Measurements from ENCODE around the gene PTGIR.
A peak's percentile ranks its signal among the peaks of the same experiment; 100 is the strongest.

PTGIR gene

DNA sequence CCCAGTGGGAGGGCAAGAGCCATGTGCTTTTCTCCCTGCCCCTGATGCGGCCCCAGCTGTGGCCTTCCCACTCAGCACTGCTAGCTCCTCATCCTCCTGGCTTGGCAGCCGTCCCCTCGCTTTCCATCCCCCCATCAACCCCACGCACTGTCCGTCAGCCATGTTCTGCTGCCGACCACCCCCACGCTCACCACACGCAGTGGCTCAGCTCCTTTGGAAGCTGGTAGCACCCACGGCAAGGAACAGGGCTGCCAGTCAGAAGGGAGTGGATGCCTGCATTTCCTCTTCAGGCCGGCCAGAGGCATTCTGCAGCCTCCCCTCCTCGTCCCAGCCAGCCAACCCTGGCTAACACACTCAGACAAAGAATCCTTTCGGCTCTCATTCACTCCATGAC lies 17.4 kb downstream of the PTGIR start:
- peaks cover 20% of the 10 kb centered on the region for H3K4me1 Mint-ChIP-seq
- TF ChIP-seq, protein P1, sequence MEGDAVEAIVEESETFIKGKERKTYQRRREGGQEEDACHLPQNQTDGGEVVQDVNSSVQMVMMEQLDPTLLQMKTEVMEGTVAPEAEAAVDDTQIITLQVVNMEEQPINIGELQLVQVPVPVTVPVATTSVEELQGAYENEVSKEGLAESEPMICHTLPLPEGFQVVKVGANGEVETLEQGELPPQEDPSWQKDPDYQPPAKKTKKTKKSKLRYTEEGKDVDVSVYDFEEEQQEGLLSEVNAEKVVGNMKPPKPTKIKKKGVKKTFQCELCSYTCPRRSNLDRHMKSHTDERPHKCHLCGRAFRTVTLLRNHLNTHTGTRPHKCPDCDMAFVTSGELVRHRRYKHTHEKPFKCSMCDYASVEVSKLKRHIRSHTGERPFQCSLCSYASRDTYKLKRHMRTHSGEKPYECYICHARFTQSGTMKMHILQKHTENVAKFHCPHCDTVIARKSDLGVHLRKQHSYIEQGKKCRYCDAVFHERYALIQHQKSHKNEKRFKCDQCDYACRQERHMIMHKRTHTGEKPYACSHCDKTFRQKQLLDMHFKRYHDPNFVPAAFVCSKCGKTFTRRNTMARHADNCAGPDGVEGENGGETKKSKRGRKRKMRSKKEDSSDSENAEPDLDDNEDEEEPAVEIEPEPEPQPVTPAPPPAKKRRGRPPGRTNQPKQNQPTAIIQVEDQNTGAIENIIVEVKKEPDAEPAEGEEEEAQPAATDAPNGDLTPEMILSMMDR (IDR thresholded peaks at IDR 0.05; ENCODE audit: unreplicated experiment in 3 of 3): no peak
- H3K27me3 Mint-ChIP-seq (ENCODE audit: low read depth): no peaks in the 10 kb centered on the region
- peaks cover 32% of the 10 kb centered on the region for H3K36me3 Mint-ChIP-seq (ENCODE audit: low read depth)
- no peaks in the 10 kb centered on the region for H3K9me3 Mint-ChIP-seq
- H3K4me3 Mint-ChIP-seq: no peak overlapping the region
- no peak overlapping the region for H3K27ac Mint-ChIP-seq

DNA sequence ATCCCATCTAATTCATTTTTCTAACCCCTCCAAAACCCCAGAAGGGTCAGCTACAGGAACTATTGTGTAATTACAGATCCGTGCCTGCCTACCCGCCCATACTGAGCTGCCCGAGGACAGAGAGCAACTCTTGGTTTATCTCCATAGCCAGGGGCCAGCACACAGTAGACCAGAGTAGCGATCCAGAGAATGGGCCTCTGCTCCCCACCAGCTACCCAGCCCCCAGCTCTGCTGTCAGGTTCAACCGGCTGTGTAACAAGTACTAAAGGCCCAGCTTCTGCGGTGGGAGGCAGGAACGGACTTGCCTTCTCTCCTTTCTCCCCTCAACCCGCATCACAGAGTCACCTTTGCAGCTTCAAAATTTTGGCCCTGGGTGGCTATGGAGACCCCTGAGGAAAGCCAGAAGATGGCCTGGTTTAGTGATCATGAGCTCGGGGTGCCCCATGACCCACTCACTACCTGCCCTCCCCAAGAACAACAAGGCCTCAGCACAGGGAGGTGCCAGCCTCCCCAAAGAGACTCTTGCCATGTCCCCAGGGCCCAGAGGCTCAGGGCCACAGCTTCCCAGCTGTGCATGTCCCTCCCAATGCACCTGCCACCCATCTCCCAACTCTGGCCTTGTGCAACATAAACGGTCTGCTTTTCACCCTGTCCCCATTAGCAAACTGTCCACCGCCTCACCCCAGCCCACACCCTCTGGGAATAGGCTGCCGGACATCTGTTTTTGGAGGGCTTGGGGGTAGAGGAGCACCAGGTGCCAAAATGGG lies 18.0 kb downstream of the PTGIR start:
- no peaks in the 10 kb centered on the region for H3K27me3 Mint-ChIP-seq (ENCODE audit: low read depth)

DNA sequence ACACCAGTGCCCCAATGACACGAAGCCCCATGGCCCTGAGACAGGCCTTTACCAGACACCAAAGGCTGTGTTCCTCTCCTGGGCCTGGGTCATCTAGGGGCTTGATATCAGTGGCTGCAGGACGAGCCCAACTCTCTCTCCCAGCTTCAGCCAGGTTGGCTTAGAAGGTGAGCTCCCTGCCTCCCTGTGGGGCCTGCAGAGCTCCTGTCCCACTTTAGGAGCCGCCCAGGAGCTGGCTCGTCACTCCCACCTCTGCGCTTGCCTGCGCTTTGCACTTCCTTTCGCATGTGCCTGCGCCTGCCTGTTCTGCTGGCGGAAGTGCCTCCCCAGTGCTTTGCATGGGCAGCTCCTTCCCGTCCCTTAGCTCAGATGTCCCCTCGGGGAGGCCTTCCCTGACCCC lies 18.9 kb downstream of the PTGIR start:
- peak overlapping the region in 2 of 3 experiments; percentile 44 to 64 for H3K4me3 Mint-ChIP-seq
- H3K27me3 Mint-ChIP-seq (ENCODE audit: low read depth): no peaks in the 10 kb centered on the region
- no peaks in the 10 kb centered on the region for H3K9me3 Mint-ChIP-seq
- H3K4me1 Mint-ChIP-seq: peaks cover 26% of the 10 kb centered on the region
- H3K36me3 Mint-ChIP-seq (ENCODE audit: low read depth): peaks cover 32% of the 10 kb centered on the region
- TF ChIP-seq, protein P1 (IDR thresholded peaks at IDR 0.05; ENCODE audit: unreplicated experiment in 3 of 3): no peak
- H3K27ac Mint-ChIP-seq: peak overlapping the region; percentile 12 to 63 (median 19)

More for the DNA sequence above, 18.0 kb downstream of the PTGIR start:
- Mint-ChIP-seq H3K9me3 (no peaks in the 10 kb centered on the region), H3K27ac (peak overlapping the region; percentile 12 to 63 (median 19)), H3K4me3 (peak overlapping the region in 1 of 3 experiments; percentile 64), H3K4me1 (peaks cover 26% of the 10 kb centered on the region), H3K36me3 (ENCODE audit: low read depth) (peaks cover 32% of the 10 kb centered on the region)
- TF ChIP-seq, protein P1 (IDR thresholded peaks at IDR 0.05; ENCODE audit: unreplicated experiment in 3 of 3): no peak

DNA sequence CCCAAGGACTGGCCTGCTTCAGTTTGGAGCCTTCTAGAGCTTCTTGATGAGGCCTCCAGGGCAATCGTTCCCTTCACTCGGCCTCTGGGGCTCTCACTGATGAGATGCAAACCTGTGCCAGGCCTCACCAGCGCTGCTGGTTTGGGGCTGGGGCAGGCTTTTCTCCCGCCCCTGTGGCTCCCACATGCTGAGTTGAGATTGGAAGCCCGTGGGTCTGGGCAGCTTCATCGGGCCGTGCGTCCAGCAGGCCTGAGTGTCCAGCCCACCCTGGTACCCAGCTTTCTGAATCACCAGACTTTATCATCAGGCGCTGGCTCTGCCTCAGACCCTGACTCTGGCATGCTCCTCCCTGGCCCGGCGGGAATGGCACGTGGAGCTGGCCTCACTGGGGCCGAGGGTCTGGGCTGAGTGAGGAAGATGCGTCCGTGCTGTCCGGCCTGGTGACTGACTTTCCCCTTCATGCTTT lies 19.5 kb downstream of the PTGIR start:
- peak overlapping the region; percentile 43 to 53 (median 44) for H3K4me3 Mint-ChIP-seq
- H3K4me1 Mint-ChIP-seq: peaks cover 26% of the 10 kb centered on the region
- peaks cover 32% of the 10 kb centered on the region for H3K36me3 Mint-ChIP-seq (ENCODE audit: low read depth)
- no peaks in the 10 kb centered on the region for H3K9me3 Mint-ChIP-seq
- TF ChIP-seq, protein P1 (IDR thresholded peaks at IDR 0.05; ENCODE audit: unreplicated experiment in 3 of 3): no peak
- peak overlapping the region in 1 of 3 experiments; percentile 44 for H3K27ac Mint-ChIP-seq
- peaks cover 4% of the 10 kb centered on the region for H3K27me3 Mint-ChIP-seq (ENCODE audit: low read depth)

DNA sequence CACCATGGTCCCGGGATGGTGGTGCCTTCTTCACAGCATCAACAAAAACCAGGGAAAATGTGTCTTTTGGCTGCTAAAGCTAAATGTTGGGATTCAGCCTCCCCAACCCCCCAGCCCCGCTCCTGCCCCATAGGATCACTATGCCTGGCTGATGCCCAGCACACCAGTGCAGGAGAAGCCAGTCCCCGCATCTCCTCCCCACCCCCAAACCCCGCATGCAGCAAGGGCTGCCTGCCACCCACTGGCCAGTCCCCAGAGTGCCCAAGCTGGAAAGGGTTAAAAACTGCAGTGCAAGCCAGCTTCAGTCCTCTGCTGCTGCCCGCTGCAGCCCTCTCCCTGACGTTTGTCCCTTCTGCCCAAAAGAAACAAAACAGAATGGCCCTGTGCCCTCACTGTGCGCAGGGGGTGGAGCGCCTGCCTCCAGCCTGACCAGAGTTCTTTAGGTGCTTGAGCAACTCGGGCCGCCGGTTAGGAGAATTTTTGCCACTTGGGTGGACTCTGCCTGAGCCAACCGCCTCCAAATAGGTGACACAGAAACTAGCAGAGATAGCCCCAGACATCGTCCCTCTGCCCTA lies 20.0 kb downstream of the PTGIR start:
- Mint-ChIP-seq H3K27ac (peak overlapping the region in 2 of 3 experiments; percentile 31 to 35), H3K4me3 (peak overlapping the region in 1 of 3 experiments; percentile 11), H3K27me3 (ENCODE audit: low read depth) (peaks cover 4% of the 10 kb centered on the region), H3K4me1 (peaks cover 26% of the 10 kb centered on the region), H3K36me3 (ENCODE audit: low read depth) (peaks cover 28% of the 10 kb centered on the region), H3K9me3 (no peaks in the 10 kb centered on the region)
- TF ChIP-seq, protein P1 (IDR thresholded peaks at IDR 0.05; ENCODE audit: unreplicated experiment in 3 of 3): no peak
